Endothelial cell of umbilical vein (primary cell): ENCODE results near the gene ATP6V0C. TPM values are rescaled to one million over a fixed set of nuclear protein-coding genes. Genes with fewer than 3 reads are reported as not detected.

Source experiments
- BruUV-seq: library from RNA; stranded (reverse); fragments of 400-500 nt; replicated peaks from 2 replicates; lab custom pipeline; 2021; lab: Mats Ljungman, UMichigan
- CTCF ChIA-PET: fragments of 300-600, 350-600 bp; sonication (Branson Sonifier 250); formaldehyde crosslinking; loops from one replicate; lab custom pipeline; 2021; ENCODE audit warnings: antibody characterized with exemption, inconsistent platforms; lab: Charles Lee
- POLR2A ChIA-PET: fragments of 300-600, 350-600 bp; sonication (Branson Sonifier 250); formaldehyde crosslinking; loops from one replicate; lab custom pipeline; 2021; ENCODE audit warnings: antibody characterized with exemption, inconsistent platforms; lab: Charles Lee
- DNase-seq: peaks from one replicate; pipeline ENCODE4 v3.0.0-alpha.2; 2011; ENCODE audit warnings: low read depth, low spot score
- FAIRE-seq: peaks from 2 replicates; lab custom pipeline; 2011; peaks lifted over from hg19 to GRCh38; lab: Jason Lieb, UNC
- H2AFZ ChIP-seq: 2 replicates; pipeline ENCODE4 v1.6.0; 2012; ENCODE audit warnings: low read depth, low read length, control low read depth, inconsistent platforms
- H3K27ac ChIP-seq: 2 replicates; pipeline ENCODE4 v1.5.1; 2011; ENCODE audit warnings: low read depth, mild to moderate bottlenecking, control low read depth, low read length, moderate library complexity; ENCODE audit not compliant: insufficient read depth
- H3K27me3 ChIP-seq, 2 experiments: 2 replicates each; pipeline versions ENCODE4 v1.6.0 to v1.6.1; 2011; ENCODE audit warnings: low read length in 2 of 2, mixed read lengths in 1 of 2; ENCODE audit not compliant: control insufficient read depth in 2 of 2, insufficient read depth in 2 of 2
- H3K36me3 ChIP-seq, 2 experiments: 2 replicates in 1 of 2; 3 replicates in 1 of 2; pipeline ENCODE4 v1.5.1; 2011; ENCODE audit warnings: low read length in 2 of 2, mild to moderate bottlenecking in 1 of 2, moderate library complexity in 1 of 2; ENCODE audit not compliant: control insufficient read depth in 2 of 2, insufficient read depth in 2 of 2; ENCODE audit errors: extremely low read depth in 1 of 2
- H3K4me1 ChIP-seq: 3 replicates; pipeline ENCODE4 v1.5.1; 2011; ENCODE audit warnings: mild to moderate bottlenecking, low read length; ENCODE audit not compliant: control insufficient read depth, insufficient read depth; ENCODE audit errors: extremely low read depth
- H3K4me2 ChIP-seq: 2 replicates; pipeline ENCODE4 v1.6.1; 2011; ENCODE audit warnings: low read length, control low read depth, mixed read lengths; ENCODE audit not compliant: insufficient read depth
- H3K4me3 ChIP-seq, 3 experiments: fragments of 200-600 bp in 1 of 3; sonication (generic), shearing (Covaris generic) in 1 of 3; replicated peaks in 1 of 3; 2 replicates each; pipeline ENCODE4 v1.5.1; 2011 to 2016; ENCODE audit warnings: control low read depth in 3 of 3, low read length in 3 of 3, mild to moderate bottlenecking in 2 of 3, inconsistent platforms in 1 of 3, low read depth in 1 of 3, moderate library complexity in 1 of 3; ENCODE audit not compliant: insufficient read depth in 1 of 3
- H3K79me2 ChIP-seq: 2 replicates; pipeline ENCODE4 v1.6.0; 2012; ENCODE audit warnings: low read length, inconsistent platforms; ENCODE audit not compliant: control insufficient read depth, insufficient read depth
- H3K9ac ChIP-seq: replicated peaks from 2 replicates; pipeline ENCODE3; 2011; ENCODE audit warnings: low read length, control low read depth; ENCODE audit not compliant: insufficient read depth; ENCODE audit errors: extremely low read depth
- H3K9me1 ChIP-seq: replicated peaks from 3 replicates; pipeline ENCODE4 v1.6.0; 2011; ENCODE audit warnings: mild to moderate bottlenecking, low read length; ENCODE audit not compliant: control insufficient read depth, insufficient read depth; ENCODE audit errors: extremely low read depth
- H3K9me3 ChIP-seq: replicated peaks from 2 replicates; pipeline ENCODE4 v1.5.1; 2012; ENCODE audit warnings: low read length, inconsistent platforms; ENCODE audit not compliant: control insufficient read depth, insufficient read depth
- H4K20me1 ChIP-seq: replicated peaks from 2 replicates; pipeline ENCODE3; 2011; ENCODE audit warnings: mild to moderate bottlenecking, low read length; ENCODE audit not compliant: control insufficient read depth, insufficient read depth; ENCODE audit errors: extremely low read depth
- CTCF ChIP-seq, 2 donors: IDR thresholded peaks; 1 replicate in 1 of 2; 2 replicates in 1 of 2; pipeline ENCODE4 v1.5.1; 2011; ENCODE audit warnings: low read length in 2 of 2, mild to moderate bottlenecking in 2 of 2, moderate library complexity in 2 of 2, control low read depth in 1 of 2, inconsistent platforms in 1 of 2, low read depth in 1 of 2; ENCODE audit not compliant: insufficient read depth in 1 of 2; ENCODE audit errors: extremely low read depth in 1 of 2
- EZH2 ChIP-seq: IDR thresholded peaks from 2 replicates; pipeline ENCODE4 v1.6.1; 2012; ENCODE audit warnings: borderline replicate concordance, low read depth, mild to moderate bottlenecking, moderate library complexity, low read length, inconsistent platforms; ENCODE audit not compliant: severe bottlenecking
- FOS ChIP-seq: IDR thresholded peaks from 2 replicates; pipeline ENCODE4 v1.6.1; 2011; ENCODE audit warnings: mild to moderate bottlenecking, low read length, moderate library complexity, borderline replicate concordance; ENCODE audit not compliant: insufficient read depth
- GATA2 ChIP-seq: IDR thresholded peaks from 2 replicates; pipeline ENCODE4 v1.7.0; 2011; ENCODE audit warnings: low read depth, mild to moderate bottlenecking, moderate library complexity, mixed read lengths, low read length; ENCODE audit not compliant: insufficient read length, insufficient read depth
- JUN ChIP-seq: IDR thresholded peaks from 2 replicates; pipeline ENCODE4 v1.6.1; 2011; ENCODE audit warnings: borderline replicate concordance, low read depth; ENCODE audit not compliant: insufficient read length, insufficient read depth
- MAX ChIP-seq: IDR thresholded peaks from 2 replicates; pipeline ENCODE4 v1.6.1; 2011; ENCODE audit not compliant: insufficient read depth, insufficient read length
- MYC ChIP-seq: IDR thresholded peaks from one replicate; pipeline ENCODE4 v1.6.1; 2011; ENCODE audit warnings: mild to moderate bottlenecking, low read depth, low read length
- POLR2A ChIP-seq: IDR thresholded peaks from 2 replicates; pipeline ENCODE4 v1.6.1; 2012; ENCODE audit warnings: low read depth, mild to moderate bottlenecking, control low read depth, low read length
- POLR2AphosphoS5 ChIP-seq: IDR thresholded peaks from 2 replicates; pipeline ENCODE4 v1.6.1; 2012; ENCODE audit warnings: low read depth, mild to moderate bottlenecking, control low read depth, low read length, moderate library complexity; ENCODE audit not compliant: insufficient read depth
- dilution Hi-C: fragments of 300-500 bp; cut with MboI; formaldehyde crosslinking; loops from one replicate; pipeline ENCODE4 v1.15.0; 2019; ENCODE audit warnings: low sequenced_read_pairs; ENCODE audit not compliant: extremely low pct_ligation_motif_present
- intact Hi-C: fragments of 100-400 bp; cut with micrococcal nuclease; formaldehyde crosslinking; loops from one replicate; pipeline ENCODE4 v1.10.0; 2022
- polyA plus RNA-seq, 4 experiments: library from polyadenylated mRNA; depleted of rRNA in 3 of 4; stranded (reverse) in 3 of 4; unstranded in 1 of 4; fragments of >200 nt; gene quantifications; 2 replicates each; pipeline versions ENCODE4 v1.2.1 to v1.2.3, GENCODE V29; 2011 to 2012; ENCODE audit warnings: missing spikeins in 1 of 4
- total RNA-seq: library from RNA; stranded (reverse); gene quantifications from 2 replicates; pipeline ENCODE4 v1.2.3, GENCODE V29; 2021

The ATP6V0C gene
- total and polyA plus RNA-seq, 2 donors (not counting 3 experiments of a cell fraction or from before 2014, with no cell fraction given) = 146 to 194 TPM

DNA sequence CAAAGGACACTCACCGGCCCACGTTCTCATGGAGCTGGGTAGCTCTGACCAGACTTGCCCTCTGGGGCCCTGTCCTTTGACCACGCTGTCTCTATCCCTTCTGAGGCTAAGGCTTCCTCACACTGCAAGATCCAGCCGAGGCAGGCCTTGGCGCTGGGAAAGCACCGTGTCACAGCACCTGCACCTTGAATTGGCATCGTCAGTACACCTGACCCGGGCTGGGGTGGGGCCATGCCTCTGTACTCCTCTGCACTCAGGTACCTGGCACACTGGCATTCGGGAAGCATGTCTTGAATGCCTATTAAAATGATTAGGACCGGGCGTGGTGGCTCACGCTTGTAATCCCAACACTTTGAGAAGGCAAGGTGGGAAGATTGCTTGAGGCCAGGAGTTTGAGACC is 32.8 kb upstream of the ATP6V0C start:
- Histone ChIP-seq H3K27ac (no peak overlapping the region), H3K79me2 (peaks cover 5% of the 10 kb centered on the region), H4K20me1 (no peaks in the 10 kb centered on the region), H3K27me3 (no peaks in the 10 kb centered on the region), H3K9me1 (no peaks in the 10 kb centered on the region), H3K36me3 (no peaks in the 10 kb centered on the region), H3K4me1 (peaks cover 1% of the 10 kb centered on the region), H3K4me3 (no peak overlapping the region), H3K4me2 (no peak overlapping the region), H3K9me3 (no peaks in the 10 kb centered on the region), H3K9ac (no peak overlapping the region), H2AFZ (no peak overlapping the region)
- ChIA-PET CTCF (interaction anchor here (0.6 kb wide), 1 partner anchor 454 kb away, joined by 4 read pairs; the partner anchor contains the start of gene NHERF2), POLR2A (no interaction called here)
- no peak for TF ChIP-seq EZH2
- no peak for TF ChIP-seq CTCF (IDR thresholded peaks at IDR 0.05; ENCODE audit: extremely low read depth in 1 of 2, insufficient read depth in 1 of 2, low read depth in 1 of 2, low read length in 2 of 2)
- TF ChIP-seq FOS = no peak
- TF ChIP-seq GATA2 = no peak
- TF ChIP-seq MYC = no peak
- TF ChIP-seq JUN = no peak
- TF ChIP-seq POLR2A = no peak
- no peak for TF ChIP-seq MAX
- TF ChIP-seq POLR2AphosphoS5 = no peak
- intact Hi-C loops (no loop called here), dilution Hi-C loops (no loop called here)
- DNase-seq (no peak), FAIRE-seq (no peak)
- no TSS peak for BruUV-seq
